ENCODE results near the gene RASGEF1B.

The RASGEF1B gene

GRCh38 chr4:81502564-81502963, 30.9 kb upstream of the RASGEF1B start:
- no peak for DNase-seq (ENCODE audit: insufficient read length, low spot score)
- FAIRE-seq = no peak
- TF ChIP-seq POLR2A (IDR thresholded peaks at IDR 0.05; ENCODE audit: low read depth, low read length) (no peak), SPI1 (IDR thresholded peaks at IDR 0.05; ENCODE audit: low read depth, low read length) (no peak), POLR2AphosphoS5 (IDR thresholded peaks at IDR 0.05; ENCODE audit: low read depth, low read length) (no peak), PAX5 (IDR thresholded peaks at IDR 0.05; ENCODE audit: insufficient read depth, low read length, severe bottlenecking) (no peak), TAF1 (IDR thresholded peaks at IDR 0.05; ENCODE audit: low read depth, low read length) (no peak), POU2F2 (IDR thresholded peaks at IDR 0.05; ENCODE audit: low read depth, low read length) (no peak)

GRCh38 chr4:81499840-81500239, 28.1 kb upstream of the RASGEF1B start:
- no peak for FAIRE-seq
- DNase-seq (ENCODE audit: insufficient read length, low spot score) = no peak

DNA sequence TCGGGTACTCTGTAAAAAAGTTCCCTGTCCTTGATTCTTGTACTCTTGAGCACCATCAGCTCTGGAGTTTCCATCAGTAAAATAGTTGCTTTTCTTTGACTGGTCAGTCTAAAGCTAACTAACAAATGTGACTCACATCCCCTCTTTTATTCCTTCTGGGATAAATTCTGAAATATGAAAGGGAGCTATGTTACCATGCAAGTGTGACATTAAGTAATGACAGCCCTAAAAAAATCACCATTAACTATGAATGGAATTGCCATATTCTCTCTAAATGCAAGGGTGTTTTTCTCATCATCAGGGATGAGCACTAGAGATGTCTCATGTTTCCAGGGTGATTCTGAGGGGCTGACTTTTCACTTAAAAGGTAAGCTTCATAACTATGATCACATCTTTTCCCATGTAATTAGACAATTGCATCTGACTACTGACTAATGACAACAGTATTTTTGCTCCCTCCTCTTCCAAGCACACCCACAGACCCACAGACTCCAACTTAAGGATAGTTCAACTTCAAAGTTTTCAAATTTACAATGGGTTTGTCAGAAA, 26.9 kb upstream of the RASGEF1B start:
- FAIRE-seq (no peak), DNase-seq (ENCODE audit: insufficient read length, low spot score) (no peak)
- no peak for TF ChIP-seq TAF1 (IDR thresholded peaks at IDR 0.05; ENCODE audit: low read depth, low read length)

More at GRCh38 chr4:81499840-81500239, 28.1 kb upstream of the RASGEF1B start:
- TF ChIP-seq SPI1 (IDR thresholded peaks at IDR 0.05; ENCODE audit: low read depth, low read length) = no peak

DNA sequence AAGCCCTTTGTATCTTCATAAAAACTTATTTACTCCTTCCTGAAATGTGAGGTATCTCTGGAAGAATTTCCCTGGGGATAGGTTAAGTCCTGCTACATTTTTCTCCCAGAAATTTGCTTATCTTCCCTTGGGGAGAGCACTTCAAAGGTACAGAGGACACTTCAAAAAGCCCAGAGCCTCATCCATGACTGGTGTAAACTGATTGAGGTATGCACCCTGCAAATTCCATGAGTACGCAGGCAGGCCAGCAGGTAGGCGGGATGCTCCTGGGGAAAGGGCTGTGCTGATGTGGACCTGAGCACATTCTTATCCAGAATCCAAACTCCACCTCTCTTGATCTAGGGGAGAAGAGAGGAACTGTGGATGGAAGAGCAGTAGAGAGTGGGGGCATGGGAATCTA, 26.3 kb upstream of the RASGEF1B start:
- FAIRE-seq (no peak), DNase-seq (ENCODE audit: insufficient read length, low spot score) (no peak)
- no peak for TF ChIP-seq SPI1 (IDR thresholded peaks at IDR 0.05; ENCODE audit: low read depth, low read length)
- TF ChIP-seq POU2F2 (IDR thresholded peaks at IDR 0.05; ENCODE audit: low read depth, low read length) = no peak
- no peak for TF ChIP-seq POLR2A (IDR thresholded peaks at IDR 0.05; ENCODE audit: low read depth, low read length)

DNA sequence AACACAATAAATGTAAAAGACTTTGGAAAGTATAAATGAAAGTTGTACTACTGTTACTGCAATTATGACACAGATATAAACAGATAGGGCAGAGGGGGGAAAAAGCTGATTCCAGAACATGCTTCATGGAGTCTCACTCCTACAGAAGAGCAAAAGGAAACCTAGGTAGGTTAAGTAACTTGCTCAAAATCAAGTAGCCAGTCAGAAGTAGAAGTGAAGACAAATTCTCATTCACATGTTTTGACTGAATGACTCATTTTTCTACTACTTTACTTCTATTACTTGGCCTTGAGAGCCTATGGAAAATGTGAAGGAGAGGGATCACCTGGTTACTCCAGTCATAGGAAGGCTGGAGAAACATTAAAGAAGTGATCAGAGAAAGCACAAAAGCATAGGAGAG, 23.6 kb upstream of the RASGEF1B start:
- TF ChIP-seq SPI1 (IDR thresholded peaks at IDR 0.05; ENCODE audit: low read depth, low read length) (no peak), POLR2A (IDR thresholded peaks at IDR 0.05; ENCODE audit: low read depth, low read length) (no peak), TAF1 (IDR thresholded peaks at IDR 0.05; ENCODE audit: low read depth, low read length) (no peak), PAX5 (IDR thresholded peaks at IDR 0.05; ENCODE audit: insufficient read depth, low read length, severe bottlenecking) (no peak), POLR2AphosphoS5 (IDR thresholded peaks at IDR 0.05; ENCODE audit: low read depth, low read length) (no peak), POU2F2 (IDR thresholded peaks at IDR 0.05; ENCODE audit: low read depth, low read length) (no peak)
- DNase-seq (ENCODE audit: insufficient read length, low spot score) = no peak
- FAIRE-seq = no peak

DNA sequence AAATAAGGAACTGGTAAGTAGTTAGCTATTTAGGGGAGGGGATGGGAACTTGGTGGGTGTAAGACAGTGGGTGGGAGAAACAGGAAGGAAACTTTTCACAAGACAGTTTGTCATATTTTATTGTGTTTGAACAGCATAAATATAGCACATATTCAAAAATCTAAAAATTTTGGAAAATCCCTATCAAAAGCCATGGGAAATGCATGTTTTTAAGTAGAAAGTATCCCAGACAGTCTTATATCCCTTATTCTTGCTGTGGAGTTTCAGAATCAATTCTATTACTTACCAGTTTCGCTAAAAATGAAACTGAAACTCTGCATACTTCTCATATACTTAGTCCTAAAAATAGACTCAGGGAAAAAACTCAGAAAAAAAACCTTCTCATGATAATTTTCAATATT, 22.3 kb upstream of the RASGEF1B start:
- TF ChIP-seq SPI1 (IDR thresholded peaks at IDR 0.05; ENCODE audit: low read depth, low read length) (peak; percentile 39; the same call in 1 of the 2 replicates), POU2F2 (IDR thresholded peaks at IDR 0.05; ENCODE audit: low read depth, low read length) (no peak), TAF1 (IDR thresholded peaks at IDR 0.05; ENCODE audit: low read depth, low read length) (no peak)
- no peak for FAIRE-seq
- DNase-seq (ENCODE audit: insufficient read length, low spot score) = no peak

DNA sequence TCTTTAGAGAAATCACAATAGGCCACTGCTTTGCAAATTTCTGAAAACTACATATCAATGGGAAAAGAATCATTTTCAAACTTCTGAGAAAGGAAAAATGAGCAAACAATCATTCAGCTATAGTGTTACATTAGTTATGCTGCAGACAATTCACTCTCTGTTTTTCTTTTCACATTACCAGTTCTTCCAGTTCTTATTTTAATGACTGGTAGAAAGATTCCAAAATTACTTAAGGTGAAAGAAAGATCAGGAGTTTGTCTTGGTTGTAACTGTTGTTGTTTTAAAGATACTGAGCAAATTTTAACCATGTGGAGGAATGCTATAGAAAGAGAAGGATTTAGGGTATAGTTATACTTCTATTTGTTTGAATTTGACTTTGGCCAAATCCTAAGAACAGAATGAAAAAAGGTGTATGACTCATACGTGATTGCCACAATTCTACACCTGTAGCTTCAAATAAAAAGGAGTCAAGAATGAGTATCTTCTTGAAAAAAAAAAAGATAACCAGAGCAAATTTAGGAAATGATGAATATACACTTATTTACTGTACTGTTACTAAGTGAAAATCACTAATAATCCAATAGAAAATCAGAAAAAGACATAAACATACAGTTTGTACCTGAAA, 21.0 kb upstream of the RASGEF1B start:
- DNase-seq (ENCODE audit: insufficient read length, low spot score) (no peak), FAIRE-seq (no peak)
- no peak for TF ChIP-seq POLR2AphosphoS5 (IDR thresholded peaks at IDR 0.05; ENCODE audit: low read depth, low read length)
- TF ChIP-seq TAF1 (IDR thresholded peaks at IDR 0.05; ENCODE audit: low read depth, low read length) = no peak
- TF ChIP-seq PAX5 (IDR thresholded peaks at IDR 0.05; ENCODE audit: insufficient read depth, low read length, severe bottlenecking) = no peak
- no peak for TF ChIP-seq SPI1 (IDR thresholded peaks at IDR 0.05; ENCODE audit: low read depth, low read length)
- no peak for TF ChIP-seq POLR2A (IDR thresholded peaks at IDR 0.05; ENCODE audit: low read depth, low read length)
- no peak for TF ChIP-seq POU2F2 (IDR thresholded peaks at IDR 0.05; ENCODE audit: low read depth, low read length)

DNA sequence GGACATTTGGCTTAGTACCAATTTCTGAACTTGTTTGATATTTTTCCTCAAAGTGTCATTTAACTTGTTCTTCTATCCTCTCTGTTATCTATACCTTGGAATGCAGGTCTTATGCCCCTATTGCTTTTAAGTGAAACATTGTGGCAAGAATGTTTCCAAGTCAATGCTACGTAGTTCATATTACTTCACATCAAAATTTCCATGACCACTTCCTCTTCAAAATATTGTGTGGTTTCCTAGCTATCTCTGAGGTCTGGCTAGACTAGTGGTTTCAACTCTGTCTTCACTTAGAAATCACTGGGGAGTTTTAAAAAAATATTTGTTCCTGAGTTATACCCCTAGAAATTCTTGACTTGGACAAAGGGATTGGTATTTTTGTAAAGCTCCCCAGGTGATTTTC, 20.2 kb upstream of the RASGEF1B start:
- DNase-seq (ENCODE audit: insufficient read length, low spot score) (no peak), FAIRE-seq (no peak)
- TF ChIP-seq POLR2AphosphoS5 (IDR thresholded peaks at IDR 0.05; ENCODE audit: low read depth, low read length) (no peak), POLR2A (IDR thresholded peaks at IDR 0.05; ENCODE audit: low read depth, low read length) (no peak), SPI1 (IDR thresholded peaks at IDR 0.05; ENCODE audit: low read depth, low read length) (peak; percentile 62), PAX5 (IDR thresholded peaks at IDR 0.05; ENCODE audit: insufficient read depth, low read length, severe bottlenecking) (no peak)

DNA sequence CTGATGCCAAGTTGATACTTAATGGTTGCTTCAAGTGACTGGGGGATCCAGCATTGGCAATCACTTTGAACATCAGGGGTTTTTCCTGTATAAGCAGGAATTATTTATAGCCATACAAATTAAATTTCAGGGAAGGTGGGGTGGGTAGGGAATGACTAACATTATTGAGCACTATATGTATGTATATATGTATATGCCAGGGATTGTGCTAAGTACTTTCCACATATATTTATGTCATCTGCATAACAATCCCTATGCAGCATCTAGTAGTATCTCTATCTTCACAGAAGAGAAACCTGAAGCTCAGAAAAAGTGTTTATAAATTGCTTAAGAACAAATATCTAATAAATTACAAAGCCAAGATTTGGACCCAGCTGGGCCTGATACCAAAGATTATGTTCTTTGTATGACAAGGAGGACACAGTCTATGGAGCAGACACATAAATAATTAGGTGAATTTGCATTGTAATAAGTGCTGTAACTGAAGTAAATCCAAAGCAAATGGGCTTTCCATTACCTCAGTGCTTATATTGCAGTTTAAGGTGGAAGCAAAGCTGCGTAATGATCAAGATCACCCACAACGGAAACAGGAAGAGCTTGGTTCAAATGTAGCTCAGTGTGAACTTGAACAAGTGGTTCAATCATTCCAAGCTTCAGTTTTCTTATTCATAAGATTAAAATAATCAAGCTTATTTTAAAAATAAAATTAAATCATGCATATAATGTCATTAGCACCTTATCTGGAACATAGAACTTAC, 18.9 kb upstream of the RASGEF1B start:
- FAIRE-seq = no peak

DNA sequence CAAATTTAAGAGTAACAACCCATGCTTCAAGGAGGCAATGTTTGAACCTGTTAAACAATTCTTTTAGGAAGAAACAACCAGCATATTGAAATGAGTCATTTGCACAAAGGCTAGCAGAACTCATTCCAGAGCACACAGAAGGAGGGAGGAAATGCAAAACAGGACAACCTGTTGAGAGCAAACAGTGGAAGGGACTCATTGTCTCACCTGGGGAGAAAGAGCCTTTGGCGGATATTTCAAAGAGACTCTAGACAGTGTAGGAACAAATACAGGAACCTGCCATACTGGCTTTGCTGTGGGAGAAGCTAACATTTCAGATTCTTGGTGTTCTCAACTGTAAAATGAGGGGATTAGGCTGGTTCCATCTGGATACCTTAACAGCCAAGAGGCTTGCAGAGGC, 14.8 kb upstream of the RASGEF1B start:
- DNase-seq (ENCODE audit: insufficient read length, low spot score) = no peak
- FAIRE-seq = no peak
- no peak for TF ChIP-seq POLR2AphosphoS5 (IDR thresholded peaks at IDR 0.05; ENCODE audit: low read depth, low read length)
- TF ChIP-seq POU2F2 (IDR thresholded peaks at IDR 0.05; ENCODE audit: low read depth, low read length) = no peak
- no peak for TF ChIP-seq POLR2A (IDR thresholded peaks at IDR 0.05; ENCODE audit: low read depth, low read length)
- no peak for TF ChIP-seq PAX5 (IDR thresholded peaks at IDR 0.05; ENCODE audit: insufficient read depth, low read length, severe bottlenecking)
- no peak for TF ChIP-seq SPI1 (IDR thresholded peaks at IDR 0.05; ENCODE audit: low read depth, low read length)
- TF ChIP-seq TAF1 (IDR thresholded peaks at IDR 0.05; ENCODE audit: low read depth, low read length) = no peak

More for the DNA sequence above, 18.9 kb upstream of the RASGEF1B start:
- no peak for DNase-seq (ENCODE audit: insufficient read length, low spot score)
- no peak for TF ChIP-seq SPI1 (IDR thresholded peaks at IDR 0.05; ENCODE audit: low read depth, low read length)
- TF ChIP-seq POLR2A (IDR thresholded peaks at IDR 0.05; ENCODE audit: low read depth, low read length) = no peak
- no peak for TF ChIP-seq POLR2AphosphoS5 (IDR thresholded peaks at IDR 0.05; ENCODE audit: low read depth, low read length)
- no peak for TF ChIP-seq PAX5 (IDR thresholded peaks at IDR 0.05; ENCODE audit: insufficient read depth, low read length, severe bottlenecking)
- TF ChIP-seq POU2F2 (IDR thresholded peaks at IDR 0.05; ENCODE audit: low read depth, low read length) = no peak
